ENCODE data around the gene SCT.
"Not testable (repeated sequence)": the region's sequence is repeated elsewhere in the genome, so short reads cannot be mapped to it uniquely, and the experiment has no call there.

- TF ChIP-seq CTCF (IDR thresholded peaks at IDR 0.05); POLR2AphosphoS5 (IDR thresholded peaks at IDR 0.05; ENCODE audit: insufficient read depth in 1 of 2, low read depth in 1 of 2): not testable (repeated sequence)
Measured at GRCh38 chr11:654444-654843, 27.5 kb upstream of the SCT start.
